Thyroid gland (tissue), 4 donors: Measurements from ENCODE around the gene SNX24. TPM values are rescaled to one million over a fixed set of nuclear protein-coding genes. Genes with fewer than 3 reads are reported as not detected.

Experiments used
- DNase-seq, 2 donors: peaks; one replicate each; pipeline ENCODE4 v3.0.0-alpha.2; 2019
- H3K27ac ChIP-seq, 3 donors: fragments of 200-600 bp; sonication (generic); 1 replicate in 2 of 3; 2 replicates in 1 of 3; pipeline ENCODE4 v1.5.1; 2016 to 2019; ENCODE audit warnings: mild to moderate bottlenecking in 1 of 3, moderate library complexity in 1 of 3
- H3K27me3 ChIP-seq: fragments of 200-600 bp; sonication (generic); one replicate; pipeline ENCODE4 v1.5.1; 2019
- H3K36me3 ChIP-seq, 2 donors: fragments of 200-600 bp; sonication (generic); one replicate each; pipeline ENCODE4 v1.5.1; 2016 to 2019
- H3K4me1 ChIP-seq, 2 donors: fragments of 200-600 bp; sonication (generic); one replicate each; pipeline ENCODE4 v1.5.1; 2017 to 2019
- H3K4me3 ChIP-seq, 3 donors: fragments of 200-600 bp; sonication (generic); replicated peaks in 1 of 3; 1 replicate in 2 of 3; 2 replicates in 1 of 3; pipeline ENCODE4 v1.5.1; 2016; ENCODE audit warnings: mild to moderate bottlenecking in 1 of 3
- H3K9me3 ChIP-seq: fragments of 200-600 bp; sonication (generic); one replicate; pipeline ENCODE4 v1.5.1; 2017
- POLR2A ChIP-seq, 2 donors: fragments of 450-650 bp; IDR thresholded peaks; one replicate each; pipeline ENCODE4 v1.6.1; 2017; ENCODE audit warnings: antibody characterized with exemption in 2 of 2, mild to moderate bottlenecking in 2 of 2, moderate library complexity in 1 of 2
- WGBS, 2 donors: methylation state at CpG; one replicate each; pipeline ENCODE4 v1.1.5; 2017; 5-methylcytosine and 5-hydroxymethylcytosine counted together
- intact Hi-C: fragments of 100-400 bp; cut with DNase I; formaldehyde crosslinking; loops from one replicate; pipeline ENCODE4 v1.15.1; 2023
- total RNA-seq, 4 donors: library from RNA; depleted of rRNA; stranded (reverse); fragments of >200 nt; gene quantifications; one replicate each; pipeline ENCODE4 v1.2.3, GENCODE V29; 2016
- TF ChIP-seq, protein P1 (sequence below), 6 experiments: fragments of 200-600 bp in 3 of 6; fragments of 450-650 bp in 3 of 6; sonication (generic) in 3 of 6; IDR thresholded peaks; one replicate each; pipeline ENCODE4 v1.5.1; 2016 to 2019; ENCODE audit warnings: antibody characterized with exemption in 6 of 6, mild to moderate bottlenecking in 2 of 6, inconsistent platforms in 1 of 6, moderate library complexity in 1 of 6

The SNX24 gene
- total RNA-seq, 4 donors from 2014 or later: 17.1 to 39.7 (median 33.1) TPM

DNA sequence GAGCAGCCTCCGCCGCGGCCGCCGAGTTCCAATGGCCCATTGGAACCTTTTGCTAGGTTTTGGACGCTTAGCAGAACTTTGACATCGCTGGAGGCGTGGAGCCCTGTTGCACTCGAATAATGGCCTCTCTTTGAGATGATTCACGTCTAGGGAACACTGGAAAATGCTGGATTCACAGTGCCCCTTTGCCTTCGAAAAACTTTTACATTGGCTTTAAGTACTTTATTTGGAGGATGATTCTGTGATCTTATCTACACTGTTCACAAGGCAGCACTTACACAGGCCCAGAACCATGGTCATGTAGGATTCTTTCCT lies 191.6 kb downstream of the SNX24 start:
- intact Hi-C loops: no loop called here
- H3K27ac ChIP-seq: peak overlapping the region; percentile 95 to 98 (median 97)
- WGBS, 2 donors: 2% methylated on average over 6 to 11 of the region's 11 CpGs
- H3K4me1 ChIP-seq: peaks cover 5 to 12% of the 10 kb centered on the region in 2 donors
- no peaks in the 10 kb centered on the region for H3K36me3 ChIP-seq
- no peak for DNase-seq
- no peaks in the 10 kb centered on the region for H3K27me3 ChIP-seq
- H3K9me3 ChIP-seq: no peaks in the 10 kb centered on the region
- peak overlapping the region; percentile 33 to 72 (median 51) for H3K4me3 ChIP-seq
- TF ChIP-seq POLR2A (IDR thresholded peaks at IDR 0.05): no peak
- TF ChIP-seq, protein P1, sequence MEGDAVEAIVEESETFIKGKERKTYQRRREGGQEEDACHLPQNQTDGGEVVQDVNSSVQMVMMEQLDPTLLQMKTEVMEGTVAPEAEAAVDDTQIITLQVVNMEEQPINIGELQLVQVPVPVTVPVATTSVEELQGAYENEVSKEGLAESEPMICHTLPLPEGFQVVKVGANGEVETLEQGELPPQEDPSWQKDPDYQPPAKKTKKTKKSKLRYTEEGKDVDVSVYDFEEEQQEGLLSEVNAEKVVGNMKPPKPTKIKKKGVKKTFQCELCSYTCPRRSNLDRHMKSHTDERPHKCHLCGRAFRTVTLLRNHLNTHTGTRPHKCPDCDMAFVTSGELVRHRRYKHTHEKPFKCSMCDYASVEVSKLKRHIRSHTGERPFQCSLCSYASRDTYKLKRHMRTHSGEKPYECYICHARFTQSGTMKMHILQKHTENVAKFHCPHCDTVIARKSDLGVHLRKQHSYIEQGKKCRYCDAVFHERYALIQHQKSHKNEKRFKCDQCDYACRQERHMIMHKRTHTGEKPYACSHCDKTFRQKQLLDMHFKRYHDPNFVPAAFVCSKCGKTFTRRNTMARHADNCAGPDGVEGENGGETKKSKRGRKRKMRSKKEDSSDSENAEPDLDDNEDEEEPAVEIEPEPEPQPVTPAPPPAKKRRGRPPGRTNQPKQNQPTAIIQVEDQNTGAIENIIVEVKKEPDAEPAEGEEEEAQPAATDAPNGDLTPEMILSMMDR (IDR thresholded peaks at IDR 0.05): no peak

- intact Hi-C loops: no loop called here
- TF ChIP-seq POLR2A (IDR thresholded peaks at IDR 0.05): no peak
- TF ChIP-seq, protein P1 (IDR thresholded peaks at IDR 0.05): no peak
These were observed 194.3 kb downstream of the SNX24 start for GRCh38 chr5:123039673-123040072.

DNA sequence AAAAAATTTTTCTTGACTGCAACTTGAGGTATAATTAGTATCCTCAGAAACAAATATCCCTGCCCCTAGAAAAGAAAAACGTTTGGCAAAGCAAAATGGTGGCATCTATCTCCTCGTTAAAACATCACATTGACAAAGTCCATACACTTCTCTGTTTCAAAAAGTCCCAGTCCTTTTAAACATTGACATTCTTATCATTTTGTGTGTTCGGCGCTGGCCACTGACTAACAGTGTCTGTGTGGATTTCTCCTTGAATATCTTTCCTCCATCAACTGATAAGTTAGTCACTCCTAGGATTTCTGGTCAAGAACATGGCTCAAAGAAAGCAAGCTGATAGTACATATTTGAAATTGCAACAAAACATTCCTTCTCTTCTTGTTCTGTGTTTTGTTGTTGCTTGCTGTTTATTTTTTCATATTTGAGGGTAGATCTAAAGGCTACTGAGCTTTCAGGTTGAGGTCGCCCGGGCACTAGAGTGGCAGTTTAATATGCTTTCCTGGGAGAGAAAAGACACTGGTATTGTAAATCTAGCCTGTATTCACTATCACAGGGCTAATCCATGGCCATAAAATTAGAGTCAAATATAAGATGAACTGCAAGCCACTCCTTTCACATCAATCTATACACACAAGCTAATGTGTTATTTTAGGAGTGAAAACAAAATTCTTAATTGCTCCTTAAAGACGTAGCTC lies 199.7 kb downstream of the SNX24 start:
- Histone ChIP-seq H3K4me1 (no peaks in the 10 kb centered on the region), H3K27ac (no peak overlapping the region), H3K4me3 (no peak overlapping the region), H3K9me3 (no peaks in the 10 kb centered on the region), H3K36me3 (no peaks in the 10 kb centered on the region), H3K27me3 (no peaks in the 10 kb centered on the region)
- TF ChIP-seq POLR2A (IDR thresholded peaks at IDR 0.05): no peak
- TF ChIP-seq, protein P1 (IDR thresholded peaks at IDR 0.05): no peak
- WGBS, 2 donors: 91 to 94% methylated on average over 7 of the region's 7 CpGs
- intact Hi-C loops: no loop called here
- DNase-seq: no peak

More at GRCh38 chr5:123039673-123040072, 194.3 kb downstream of the SNX24 start:
- peaks cover 5 to 11% of the 10 kb centered on the region in 2 donors for H3K4me1 ChIP-seq
- H3K9me3 ChIP-seq: no peaks in the 10 kb centered on the region
- H3K27me3 ChIP-seq: no peaks in the 10 kb centered on the region
- H3K4me3 ChIP-seq: no peak overlapping the region
- H3K36me3 ChIP-seq: no peaks in the 10 kb centered on the region
- no peak for DNase-seq
- H3K27ac ChIP-seq: no peak overlapping the region

- TF ChIP-seq POLR2A (IDR thresholded peaks at IDR 0.05): no peak
- TF ChIP-seq, protein P1 (IDR thresholded peaks at IDR 0.05): no peak
- H3K9me3 ChIP-seq: no peaks in the 10 kb centered on the region
- no peak overlapping the region for H3K27ac ChIP-seq
- no peaks in the 10 kb centered on the region for H3K27me3 ChIP-seq
- H3K4me3 ChIP-seq: no peak overlapping the region
- H3K4me1 ChIP-seq: no peaks in the 10 kb centered on the region
- no peak for DNase-seq
- WGBS, 2 donors: 76 to 81% methylated on average over 4 of the region's 4 CpGs
- intact Hi-C loops: no loop called here
- no peaks in the 10 kb centered on the region for H3K36me3 ChIP-seq
These were observed 200.8 kb downstream of the SNX24 start for GRCh38 chr5:123046222-123046621.

- H3K36me3 ChIP-seq: no peaks in the 10 kb centered on the region
- no peak overlapping the region for H3K4me3 ChIP-seq
- no peaks in the 10 kb centered on the region for H3K4me1 ChIP-seq
- no peaks in the 10 kb centered on the region for H3K9me3 ChIP-seq
- no peak overlapping the region for H3K27ac ChIP-seq
- no peaks in the 10 kb centered on the region for H3K27me3 ChIP-seq
- 43 to 90% methylated on average over 1 of the region's 1 CpG for WGBS, 2 donors
- TF ChIP-seq POLR2A (IDR thresholded peaks at IDR 0.05): no peak
- TF ChIP-seq, protein P1 (IDR thresholded peaks at IDR 0.05): no peak
- intact Hi-C loops: no loop called here
- DNase-seq: no peak
These were observed 202.3 kb downstream of the SNX24 start for GRCh38 chr5:123047706-123048105.
